ENCODE results near the gene BRPF1.

- TF ChIP-seq CTCF (IDR thresholded peaks at IDR 0.05) (no peak), POLR2AphosphoS5 (IDR thresholded peaks at IDR 0.05) (no peak), POLR2A (IDR thresholded peaks at IDR 0.05) (no peak)
These were observed 50.0 kb downstream of the BRPF1 start for GRCh38 chr3:9781551-9781950.
